ENCODE results near the gene GMDS. TPM values are rescaled to one million over a fixed set of nuclear protein-coding genes. Genes with fewer than 3 reads are reported as not detected.
A peak's percentile ranks its signal among the peaks of the same experiment; 100 is the strongest.

The GMDS gene
- total RNA-seq, 1 experiment from 2014 or later, result 27.6 TPM

GRCh38 chr6:1621070-1621701, 624.2 kb downstream of the GMDS start:
- Histone ChIP-seq H3K79me1 (ENCODE audit: insufficient read depth, low read depth, low read length, poor library complexity, severe bottlenecking) (no peaks in the 10 kb centered on the region), H3K56ac (ENCODE audit: insufficient read length, low read depth, low read length) (no peak overlapping the region), H2BK20ac (ENCODE audit: low read depth, low read length, poor library complexity, severe bottlenecking) (no peak overlapping the region), H3K4me1 (ENCODE audit: insufficient read depth, low read length) (no peaks in the 10 kb centered on the region; the same call in 1 of the 2 replicates), H2BK15ac (ENCODE audit: low read depth, low read length) (no peak overlapping the region), H3K23me2 (ENCODE audit: insufficient read length, low read depth, low read length, poor library complexity, severe bottlenecking) (peaks cover 18% of the 10 kb centered on the region), H3K9me3 (ENCODE audit: control insufficient read depth, low read depth, low read length) (no peaks in the 10 kb centered on the region), H3K4me2 (ENCODE audit: insufficient read depth, insufficient read length, low read length) (no peak overlapping the region), H4K20me1 (ENCODE audit: control insufficient read depth, insufficient read depth, insufficient read length) (peaks cover 3% of the 10 kb centered on the region), H3K18ac (ENCODE audit: insufficient read length, low read depth, low read length) (no peak overlapping the region), H2BK120ac (ENCODE audit: low read depth, low read length, poor library complexity, severe bottlenecking) (no peak overlapping the region), H2AK5ac (ENCODE audit: insufficient read length, low read length) (no peak overlapping the region), H3K27ac (ENCODE audit: insufficient read length, low read depth, low read length) (no peak overlapping the region), H4K91ac (ENCODE audit: insufficient read length, low read depth, low read length) (no peak overlapping the region), H3K4ac (ENCODE audit: low read depth, low read length) (no peak overlapping the region), H3K27me3 (ENCODE audit: insufficient read depth, low read length) (peaks cover 100% of the 10 kb centered on the region), H2AFZ (ENCODE audit: low read length) (no peak overlapping the region), H4K8ac (replicated peaks; ENCODE audit: insufficient read length, low read depth, low read length) (no peak overlapping the region), H3K14ac (ENCODE audit: insufficient read depth, low read length) (no peak overlapping the region), H2BK12ac (ENCODE audit: insufficient read length, low read depth, low read length) (no peak overlapping the region), H3T11ph (ENCODE audit: low read length) (no peak overlapping the region), H2BK5ac (ENCODE audit: insufficient read length, low read length) (no peak overlapping the region), H3K23ac (ENCODE audit: insufficient read length, low read depth, low read length) (no peak overlapping the region), H3K9ac (ENCODE audit: extremely low read depth, insufficient read length, low read length) (no peak overlapping the region), H4K5ac (ENCODE audit: insufficient read length, low read depth, low read length) (no peak overlapping the region), H3K79me2 (ENCODE audit: insufficient read depth, low read length) (no peaks in the 10 kb centered on the region)
- Mint-ChIP-seq H3K4me3 (peak overlapping the region in 1 of 2 experiments; percentile 32; a peak in 1 of 5 replicates), H3K4me1 (peaks cover 7 to 33% of the 10 kb centered on the region in 2 experiments; a peak in 3 of 4 replicates), H3K9me3 (no peaks in the 10 kb centered on the region; a peak in 2 of 5 replicates), H3K27ac (no peak overlapping the region), H3K36me3 (ENCODE audit: insufficient read depth in 1 of 3, low read depth in 3 of 3) (peaks cover 0 to 5% (median 4%) of the 10 kb centered on the region in 3 experiments; a peak in 4 of 7 replicates), H3K27me3 (ENCODE audit: low read depth) (peaks cover 99% of the 10 kb centered on the region)
- no CpG with 5 or more reads among the region's 30 CpGs for WGBS (ENCODE audit: extremely low coverage, insufficient read length, low lambda C conversion rate)
- DNase-seq, result no peak
- TF ChIP-seq CTCF (conservative IDR thresholded peaks at IDR 0.05), result no peak
